Frontal cortex (tissue), 4 donors: ENCODE results near the gene FSTL5. TPM values are rescaled to one million over a fixed set of nuclear protein-coding genes. Genes with fewer than 3 reads are reported as not detected.

ENCODE experiments used
- DNase-seq, 2 donors: peaks; one replicate each; pipeline ENCODE4 v3.0.0; 2012; ENCODE audit warnings: low spot score in 2 of 2
- FAIRE-seq: peaks from 2 replicates; lab custom pipeline; 2012; peaks lifted over from hg19 to GRCh38; lab: Jason Lieb, UNC
- total RNA-seq: library from RNA; depleted of rRNA; stranded (reverse); fragments of >200 nt; gene quantifications from one replicate; pipeline ENCODE4 v1.2.3, GENCODE V29; 2014
- donor health status: control.
- donor health status: control.
- donor health status: control.

Gene FSTL5
- total RNA-seq, 1 donor from 2014 or later, result 106 TPM

GRCh38 chr4:161883157-161883556 is 280.6 kb downstream of the FSTL5 start:
- FAIRE-seq, result no peak

GRCh38 chr4:161881370-161881769 is 282.4 kb downstream of the FSTL5 start:
- no peak for DNase-seq

More at GRCh38 chr4:161883157-161883556, 280.6 kb downstream of the FSTL5 start:
- DNase-seq, result no peak

GRCh38 chr4:161869511-161869910 is 294.3 kb downstream of the FSTL5 start:
- FAIRE-seq, result no peak
- DNase-seq, result no peak

More at GRCh38 chr4:161881370-161881769, 282.4 kb downstream of the FSTL5 start:
- FAIRE-seq, result no peak

- FAIRE-seq (no peak), DNase-seq (no peak)
Measured at GRCh38 chr4:161856711-161857326, 307.0 kb downstream of the FSTL5 start.

GRCh38 chr4:161850631-161851030 is 313.2 kb downstream of the FSTL5 start:
- DNase-seq, result no peak
- no peak for FAIRE-seq

- DNase-seq (no peak), FAIRE-seq (no peak)
Measured at GRCh38 chr4:161841759-161842158, 322.0 kb downstream of the FSTL5 start.

GRCh38 chr4:161829591-161829990 is 334.2 kb downstream of the FSTL5 start:
- DNase-seq, result no peak

GRCh38 chr4:161828061-161828460 is 335.7 kb downstream of the FSTL5 start:
- DNase-seq (no peak), FAIRE-seq (no peak)

More at GRCh38 chr4:161829591-161829990, 334.2 kb downstream of the FSTL5 start:
- no peak for FAIRE-seq

- FAIRE-seq (no peak), DNase-seq (no peak)
Measured at GRCh38 chr4:161827013-161827412, 336.8 kb downstream of the FSTL5 start.

- FAIRE-seq (no peak), DNase-seq (no peak)
Measured at GRCh38 chr4:161823450-161823849, 340.4 kb downstream of the FSTL5 start.

- no peak for FAIRE-seq
- no peak for DNase-seq
Measured at GRCh38 chr4:161822174-161822573, 341.6 kb downstream of the FSTL5 start.

- FAIRE-seq (no peak), DNase-seq (no peak)
Measured at GRCh38 chr4:161817914-161818313, 345.9 kb downstream of the FSTL5 start.

- DNase-seq (no peak), FAIRE-seq (no peak)
Measured at GRCh38 chr4:161816958-161817357, 346.8 kb downstream of the FSTL5 start.

- DNase-seq (no peak), FAIRE-seq (no peak)
Measured at GRCh38 chr4:161815841-161816240, 348.0 kb downstream of the FSTL5 start.

GRCh38 chr4:161813889-161814288 is 349.9 kb downstream of the FSTL5 start:
- FAIRE-seq (peak; percentile 6), DNase-seq (no peak)

GRCh38 chr4:161813389-161813788 is 350.4 kb downstream of the FSTL5 start:
- DNase-seq, result no peak
- no peak for FAIRE-seq

GRCh38 chr4:161803171-161803570 is 360.6 kb downstream of the FSTL5 start:
- DNase-seq (no peak), FAIRE-seq (peak; percentile 42)

GRCh38 chr4:161799710-161800109 is 364.1 kb downstream of the FSTL5 start:
- no peak for FAIRE-seq
- DNase-seq, result no peak

- no peak for FAIRE-seq
- no peak for DNase-seq
Measured at GRCh38 chr4:161792991-161793390, 370.8 kb downstream of the FSTL5 start.

- no peak for FAIRE-seq
- no peak for DNase-seq
Measured at GRCh38 chr4:161791796-161792556, 371.8 kb downstream of the FSTL5 start.

GRCh38 chr4:161767116-161767515 is 396.7 kb downstream of the FSTL5 start:
- DNase-seq, result no peak
- FAIRE-seq, result no peak
